T-helper 1 cell treated with Interleukin-12 subunit alpha and Interleukin-12 subunit beta and Interleukin-4 antibody, amounts not matched to agents 30 ng/mL and 1 ng/mL, for 36 hours (primary cell): ENCODE data around the gene CDH4. TPM values are rescaled to one million over a fixed set of nuclear protein-coding genes. Genes with fewer than 3 reads are reported as not detected.

Source experiments
- intact Hi-C: fragments of 100-400 bp; cut with micrococcal nuclease; formaldehyde crosslinking; loops from one replicate; pipeline ENCODE4 v1.15.1; 2024
- total RNA-seq: library from RNA; stranded (reverse); gene quantifications from 2 replicates; pipeline ENCODE4 v1.2.3, GENCODE V29; 2022

The CDH4 gene
- total RNA-seq, 1 donor from 2014 or later = not detected

DNA sequence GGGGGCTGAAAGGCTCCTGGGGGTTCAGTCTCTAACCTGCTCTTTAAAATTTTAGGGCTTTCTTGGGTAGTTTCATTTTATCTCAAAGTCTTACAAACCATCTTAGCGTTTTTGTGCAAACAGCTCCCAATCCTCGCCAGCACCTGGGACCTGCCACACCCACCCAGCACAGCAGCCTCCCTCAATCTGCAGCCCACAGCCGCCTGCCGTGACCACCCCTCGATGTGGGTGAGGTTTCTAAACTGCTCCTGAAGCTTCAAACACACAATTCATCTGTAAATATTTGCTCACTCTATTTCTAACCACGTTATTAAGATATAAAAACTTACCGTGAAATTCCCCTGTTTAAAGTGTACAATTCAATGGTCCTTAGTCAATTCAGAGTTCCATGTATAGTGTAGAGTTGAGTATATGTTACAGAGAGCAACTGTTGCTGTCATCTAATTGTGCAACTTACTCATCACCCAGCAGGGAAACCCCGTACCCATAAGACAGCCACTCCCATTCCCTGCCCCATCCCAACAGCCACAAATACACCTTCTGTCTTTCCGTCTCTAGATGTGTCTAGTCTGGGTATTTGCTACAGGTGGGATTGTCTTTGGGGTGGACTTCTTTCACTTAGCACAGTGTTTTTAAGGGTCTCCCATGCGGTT, 432.6 kb downstream of the CDH4 start:
- intact Hi-C loops = no loop called here

DNA sequence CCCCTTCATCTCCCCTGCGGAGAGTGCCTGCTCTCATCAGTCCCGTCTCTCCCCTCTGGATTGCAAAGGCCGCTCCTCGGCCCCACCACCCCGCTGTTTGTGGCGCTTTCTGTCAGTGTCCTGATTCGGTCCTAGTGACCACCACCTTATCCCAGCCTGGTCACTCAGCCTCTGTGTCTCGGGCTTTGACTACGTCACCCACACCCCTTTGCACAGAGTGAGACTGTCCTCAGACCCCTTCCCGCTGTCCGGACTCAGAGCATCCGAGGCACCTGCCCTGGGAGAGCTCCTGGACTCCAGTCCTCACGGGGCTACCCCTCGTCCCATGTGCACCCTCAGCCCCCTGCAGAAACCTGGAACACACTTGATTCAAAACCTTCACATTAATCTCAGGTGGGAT, 433.4 kb downstream of the CDH4 start:
- intact Hi-C loops = no loop called here

DNA sequence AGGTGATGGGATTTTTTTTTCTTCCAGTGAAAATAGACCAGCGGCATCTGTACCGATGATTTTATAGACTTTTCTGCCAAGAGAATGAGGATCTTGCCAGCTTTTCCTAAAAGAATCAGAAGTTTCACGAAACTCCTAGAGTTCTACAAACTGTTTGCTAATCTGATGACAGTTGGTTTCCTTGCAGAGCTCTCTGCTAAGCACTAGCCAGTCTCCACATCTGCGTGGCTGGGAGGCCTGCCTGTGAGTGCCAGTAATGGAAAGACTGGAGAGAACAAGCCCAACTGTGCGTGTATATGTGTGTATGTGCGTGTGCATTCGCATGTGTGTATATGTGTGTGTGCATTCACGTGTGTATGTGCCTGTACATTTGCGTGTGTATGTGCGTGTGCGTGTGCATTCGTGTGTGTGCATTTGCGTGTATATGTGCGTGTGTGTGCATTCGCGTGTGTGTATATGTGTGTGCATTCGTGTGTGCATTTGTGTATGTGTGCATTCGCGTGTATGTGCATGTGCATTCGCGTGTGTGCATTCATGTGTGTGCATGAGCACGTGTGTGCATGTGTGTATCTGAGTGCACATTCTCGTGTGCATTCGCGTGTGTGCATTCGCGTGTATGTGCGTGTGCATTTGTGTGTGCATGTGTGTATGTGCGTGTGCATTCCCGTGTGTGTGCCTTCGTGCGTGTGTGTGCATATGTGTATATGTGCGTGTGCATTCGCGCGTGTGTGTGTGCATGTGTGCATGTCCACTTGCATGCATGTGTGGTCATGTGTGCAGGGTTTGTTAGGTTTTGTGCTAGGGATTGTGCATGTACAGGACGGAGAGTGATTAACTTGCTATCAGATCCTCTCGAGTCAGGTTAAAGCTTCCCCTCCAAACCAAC, 434.2 kb downstream of the CDH4 start:
- intact Hi-C loops = no loop called here

DNA sequence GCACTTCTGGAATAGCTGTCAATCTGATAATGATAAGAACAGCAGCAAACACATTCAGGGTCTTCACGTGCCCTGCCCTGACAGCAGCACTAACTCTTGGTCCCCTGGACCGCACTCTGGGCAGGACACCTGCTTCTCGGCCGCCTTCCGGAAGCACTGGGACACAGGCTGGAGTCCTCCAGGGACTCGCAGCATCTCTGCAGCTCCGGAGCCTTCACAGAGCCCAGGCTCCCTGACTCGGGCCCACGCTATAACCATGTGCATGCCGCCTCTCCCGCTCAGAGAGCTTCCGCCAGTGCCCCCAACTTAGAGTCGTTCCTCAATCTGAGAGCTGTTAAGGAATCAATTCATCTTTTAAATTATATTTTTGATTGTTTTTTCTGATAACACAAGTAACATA, 436.4 kb downstream of the CDH4 start:
- intact Hi-C loops = no loop called here

DNA sequence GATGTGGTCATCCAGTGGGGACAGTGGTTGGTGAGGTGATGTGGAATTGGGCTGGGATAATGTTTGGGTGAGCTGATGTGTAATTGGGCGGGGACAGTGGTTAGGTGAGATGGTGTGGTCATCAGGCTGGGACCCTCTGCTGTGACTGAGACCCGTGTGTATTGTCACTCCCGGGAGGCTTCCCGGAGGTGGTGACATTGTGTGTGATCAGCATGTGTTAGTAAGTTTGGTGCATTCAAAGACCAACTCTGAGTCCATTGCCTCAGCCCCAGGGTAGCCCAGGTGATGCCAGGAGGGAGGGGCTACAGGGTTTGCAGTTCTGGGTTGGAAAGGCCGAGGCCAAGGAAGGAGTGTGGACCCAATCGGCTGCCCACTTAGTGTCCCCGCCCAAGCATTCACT, 438.1 kb downstream of the CDH4 start:
- intact Hi-C loops = no loop called here

DNA sequence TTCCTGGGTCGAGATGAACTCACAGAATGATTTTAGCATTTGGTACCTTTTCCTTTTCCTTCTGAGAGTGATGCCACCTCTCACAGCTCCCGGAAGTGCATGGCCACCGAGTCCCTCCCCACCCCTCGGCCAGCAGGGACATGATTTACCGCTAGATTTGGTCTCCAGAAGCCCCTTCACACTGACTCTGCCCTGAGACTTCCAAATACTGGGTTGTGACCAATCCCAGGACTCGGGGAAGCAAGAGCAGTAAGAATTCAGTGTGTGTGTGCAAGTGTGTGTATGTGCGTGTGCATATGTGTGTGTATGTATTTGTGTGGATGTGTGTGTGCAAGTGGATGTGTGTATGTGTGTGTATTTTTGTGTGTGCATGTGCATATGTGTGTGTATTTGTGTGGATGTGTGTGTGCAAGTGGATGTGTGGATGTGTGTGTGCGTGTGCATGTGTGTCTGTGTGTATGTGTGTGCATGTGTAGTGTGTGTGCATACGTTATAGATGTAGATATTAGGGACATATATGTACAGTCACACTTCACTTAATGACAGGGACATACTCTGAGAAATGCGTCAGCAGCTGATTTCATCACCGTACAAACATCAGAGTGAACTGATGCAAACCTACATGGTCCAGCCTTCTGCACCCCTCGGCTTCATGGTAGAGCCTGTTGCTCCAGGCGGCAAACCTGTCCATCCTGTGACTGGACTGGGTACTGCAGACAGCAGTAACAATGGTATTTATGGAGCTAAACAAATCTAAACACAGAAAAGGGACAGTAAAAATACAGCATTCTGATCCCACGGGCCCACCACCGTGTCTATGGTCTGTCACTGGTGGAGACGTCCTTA, 439.2 kb downstream of the CDH4 start:
- intact Hi-C loops = no loop called here

DNA sequence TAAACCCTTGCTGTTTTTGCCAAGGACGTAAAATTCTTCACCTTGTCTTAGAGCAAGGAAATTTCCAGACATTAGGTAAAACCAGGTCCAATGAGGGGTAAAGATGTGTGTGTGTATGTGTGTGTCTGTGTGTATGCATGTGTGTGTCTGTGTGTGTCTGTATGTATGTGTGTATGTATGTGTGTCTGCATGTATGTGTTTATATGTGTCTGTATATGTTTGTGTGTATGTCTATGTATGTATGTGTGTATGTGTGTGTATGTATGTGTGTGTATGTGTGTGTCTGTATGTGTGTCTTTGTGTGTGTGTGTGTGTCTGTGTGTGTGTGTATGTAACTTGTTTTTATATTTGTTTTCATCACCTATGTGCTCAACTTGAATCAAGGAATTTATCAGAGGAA, 439.9 kb downstream of the CDH4 start:
- intact Hi-C loops = no loop called here

DNA sequence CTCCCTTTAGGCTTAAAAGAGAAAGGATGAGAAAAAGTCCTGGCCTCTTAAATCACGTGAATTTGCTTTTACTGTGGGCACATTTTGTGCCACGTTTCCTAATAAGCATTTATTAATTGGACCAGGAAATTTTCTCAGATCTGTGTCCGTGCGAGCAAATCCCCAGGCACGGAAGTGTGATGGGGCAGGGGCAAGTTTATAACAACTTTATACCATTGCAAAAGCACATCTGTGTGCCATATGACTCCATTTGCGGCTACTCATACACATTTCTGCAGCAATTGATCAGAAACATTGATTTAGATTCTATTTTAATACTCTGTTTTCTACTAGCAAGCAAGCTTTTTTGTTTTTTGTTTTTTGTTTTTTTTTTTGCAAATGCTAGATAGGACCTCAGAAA, 440.4 kb downstream of the CDH4 start:
- intact Hi-C loops = no loop called here

DNA sequence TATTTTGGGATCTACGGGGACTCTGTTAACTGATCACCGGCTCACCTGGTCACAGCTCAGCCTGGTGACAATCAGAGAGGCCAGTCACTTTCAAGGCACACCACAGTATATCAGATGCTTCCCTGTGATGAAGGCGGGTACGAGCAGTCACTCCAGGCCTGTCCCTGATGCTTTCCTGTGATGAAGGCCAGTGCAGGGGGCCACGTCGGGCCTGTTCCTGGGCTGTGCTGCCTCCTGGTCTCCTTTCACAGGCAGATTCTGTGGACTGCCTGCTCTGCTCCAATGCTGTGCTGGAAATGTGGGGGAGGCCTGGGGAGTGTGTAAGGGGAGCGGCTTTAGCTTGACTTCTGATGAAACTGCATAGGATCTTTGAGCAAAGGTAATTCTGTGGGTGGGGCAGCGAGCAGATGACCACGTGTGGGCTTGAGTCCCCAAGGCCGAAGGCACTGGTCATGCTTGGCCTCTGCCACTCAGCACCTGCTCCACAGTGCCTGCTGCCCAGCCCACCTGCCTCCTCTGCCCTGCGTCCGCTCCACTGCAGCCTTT, 441.1 kb downstream of the CDH4 start:
- intact Hi-C loops = no loop called here

DNA sequence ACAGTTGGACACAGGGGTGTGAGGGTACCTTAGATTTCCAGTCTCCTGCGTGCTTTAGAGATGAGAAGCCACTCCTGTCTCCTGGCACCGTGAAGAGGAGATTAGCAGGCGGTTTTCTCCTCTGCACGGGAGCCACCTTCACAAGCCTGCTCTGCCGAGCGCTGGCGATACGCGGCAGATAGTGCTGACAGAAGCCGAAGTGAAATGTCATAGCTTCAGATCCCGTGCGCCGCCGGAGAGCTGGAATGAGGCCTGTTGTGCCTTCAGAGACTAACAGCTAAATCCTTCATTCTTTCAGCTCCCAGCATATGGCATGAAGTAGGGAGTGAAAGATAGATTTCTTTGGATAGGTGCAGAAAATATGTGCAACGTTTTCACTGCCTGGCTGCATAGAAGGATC, 442.6 kb downstream of the CDH4 start:
- intact Hi-C loops = no loop called here

DNA sequence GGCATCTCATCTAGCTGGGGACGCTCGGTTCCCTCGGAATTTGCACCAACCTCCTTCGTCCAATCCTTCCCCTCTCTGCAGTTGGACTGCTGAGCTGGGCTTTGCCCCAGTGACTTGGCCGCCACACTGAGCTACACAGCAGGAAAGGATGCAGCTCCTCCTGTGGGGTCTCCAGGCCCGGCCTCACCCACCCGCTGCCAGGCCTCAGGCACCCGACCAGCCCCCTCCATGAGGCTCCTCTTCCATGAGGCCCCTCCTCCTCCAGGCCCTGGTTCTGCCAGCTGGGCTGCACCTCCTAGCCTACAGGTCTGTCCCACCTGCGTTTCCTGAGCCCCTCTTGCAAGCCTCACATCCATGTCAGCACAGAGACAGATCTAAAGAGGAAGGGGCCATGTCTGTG, 443.7 kb downstream of the CDH4 start:
- intact Hi-C loops = no loop called here

DNA sequence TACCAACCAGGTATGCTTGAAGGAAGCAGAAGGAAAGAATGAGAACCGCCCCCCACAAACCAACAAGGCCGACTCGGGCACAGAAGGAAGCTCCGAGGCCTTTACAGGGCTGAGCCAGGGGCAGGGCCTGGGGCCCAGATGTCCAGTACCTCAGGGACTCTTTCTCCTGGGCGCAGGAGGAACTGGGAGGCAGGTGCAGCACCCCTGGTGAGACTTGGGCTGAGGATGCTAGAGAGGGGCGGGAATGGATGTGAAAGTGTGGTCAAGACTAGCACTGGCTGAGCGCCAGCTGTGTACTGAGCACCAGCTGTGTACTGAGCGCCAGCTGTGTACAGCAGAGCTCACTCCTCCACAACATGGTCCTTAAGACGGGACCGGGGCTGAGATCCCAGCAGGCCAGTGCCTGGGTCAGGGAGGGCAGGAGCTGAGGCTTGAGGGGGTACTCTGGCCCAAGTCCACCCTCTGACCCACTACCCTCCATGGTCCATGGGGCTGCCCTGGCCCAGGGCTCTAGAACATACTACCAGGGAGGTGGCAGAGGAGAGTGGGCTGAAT, 444.2 kb downstream of the CDH4 start:
- intact Hi-C loops = no loop called here

DNA sequence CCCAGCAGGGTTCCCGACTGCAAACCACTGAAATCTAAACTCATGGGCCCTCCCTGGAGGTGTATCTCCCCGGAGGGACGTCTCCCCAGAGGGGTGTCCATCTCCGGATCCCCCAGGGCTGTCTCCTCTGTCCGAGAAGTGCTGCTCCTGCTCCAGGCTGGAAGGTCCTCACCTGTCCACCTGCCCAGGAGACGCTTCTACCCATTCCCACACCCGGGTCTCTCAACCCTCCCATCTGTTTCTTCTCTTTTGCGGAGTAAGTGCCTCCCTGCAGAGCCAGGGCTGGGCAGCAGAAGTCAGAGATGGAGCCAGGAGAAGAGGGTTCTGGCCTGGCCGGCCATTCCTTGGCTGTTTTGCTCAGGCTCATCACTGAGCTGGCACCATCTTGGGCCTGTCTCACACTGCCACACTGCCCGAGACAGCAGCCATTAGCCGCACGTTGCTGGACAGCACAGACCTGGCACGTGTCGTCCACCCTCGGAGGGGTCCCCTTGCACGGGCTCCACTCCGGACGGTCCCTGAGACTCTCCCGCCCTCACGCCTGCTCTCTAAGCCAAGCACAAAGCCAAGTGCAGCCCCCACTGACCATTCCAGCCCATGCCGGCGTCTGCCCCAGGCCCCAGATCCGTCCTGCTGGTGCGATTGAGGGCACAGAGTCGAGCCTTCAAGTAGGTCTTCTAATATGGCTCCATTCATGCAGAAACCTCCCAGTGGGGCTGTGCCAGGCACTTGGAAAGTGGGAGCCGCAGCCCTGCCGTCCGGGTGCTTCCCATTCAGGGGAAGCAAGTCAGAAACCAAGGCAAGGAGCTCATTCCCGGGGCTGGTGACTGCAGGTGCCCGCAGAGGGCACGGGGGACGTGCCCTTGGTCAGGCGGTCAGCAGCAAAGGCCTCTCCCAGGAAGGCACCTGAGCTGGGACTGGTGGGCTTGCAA, 445.9 kb downstream of the CDH4 start:
- intact Hi-C loops = no loop called here

DNA sequence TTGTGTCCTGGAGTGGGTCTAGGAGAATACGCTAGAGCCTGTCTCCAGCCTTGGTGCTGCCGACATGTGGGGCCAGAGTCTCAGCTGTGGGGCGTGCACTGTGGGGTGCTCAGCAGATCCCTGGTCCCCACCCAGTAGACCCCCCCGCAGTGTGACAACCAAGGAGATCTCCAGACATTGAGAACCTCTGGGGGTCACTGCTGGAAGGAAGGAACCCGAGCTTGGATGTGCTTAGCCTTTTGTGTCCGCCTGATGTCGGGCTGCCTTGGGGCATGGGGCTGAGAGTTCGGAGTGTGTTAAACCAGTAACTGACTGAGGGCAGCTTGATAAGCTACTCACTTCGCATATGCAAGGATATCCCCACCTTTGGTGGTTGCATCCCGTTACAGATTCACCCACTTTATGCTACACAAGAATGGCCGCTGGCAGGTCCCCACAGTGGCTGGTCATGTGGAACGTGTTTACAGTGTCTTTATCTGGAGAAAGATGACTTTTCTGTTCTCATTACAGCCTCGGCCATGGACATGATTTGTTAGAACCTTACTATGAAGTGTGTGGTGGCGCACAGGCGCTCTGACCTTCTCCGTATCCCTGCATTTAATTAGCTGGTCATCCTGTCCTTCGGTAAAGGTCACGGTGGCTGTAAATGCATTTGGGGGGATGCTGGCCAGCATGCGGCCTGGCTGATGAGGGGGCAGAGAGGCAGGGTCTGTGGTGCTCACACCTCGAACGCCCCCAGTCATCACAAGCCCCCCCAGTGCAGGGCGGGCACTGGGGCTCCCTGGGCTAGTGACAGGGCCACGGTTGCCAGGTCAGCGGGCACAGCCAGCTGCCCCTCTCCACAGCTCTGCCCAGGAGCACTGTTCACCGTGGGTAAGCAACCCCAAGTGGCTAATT, 446.8 kb downstream of the CDH4 start:
- intact Hi-C loops = no loop called here

DNA sequence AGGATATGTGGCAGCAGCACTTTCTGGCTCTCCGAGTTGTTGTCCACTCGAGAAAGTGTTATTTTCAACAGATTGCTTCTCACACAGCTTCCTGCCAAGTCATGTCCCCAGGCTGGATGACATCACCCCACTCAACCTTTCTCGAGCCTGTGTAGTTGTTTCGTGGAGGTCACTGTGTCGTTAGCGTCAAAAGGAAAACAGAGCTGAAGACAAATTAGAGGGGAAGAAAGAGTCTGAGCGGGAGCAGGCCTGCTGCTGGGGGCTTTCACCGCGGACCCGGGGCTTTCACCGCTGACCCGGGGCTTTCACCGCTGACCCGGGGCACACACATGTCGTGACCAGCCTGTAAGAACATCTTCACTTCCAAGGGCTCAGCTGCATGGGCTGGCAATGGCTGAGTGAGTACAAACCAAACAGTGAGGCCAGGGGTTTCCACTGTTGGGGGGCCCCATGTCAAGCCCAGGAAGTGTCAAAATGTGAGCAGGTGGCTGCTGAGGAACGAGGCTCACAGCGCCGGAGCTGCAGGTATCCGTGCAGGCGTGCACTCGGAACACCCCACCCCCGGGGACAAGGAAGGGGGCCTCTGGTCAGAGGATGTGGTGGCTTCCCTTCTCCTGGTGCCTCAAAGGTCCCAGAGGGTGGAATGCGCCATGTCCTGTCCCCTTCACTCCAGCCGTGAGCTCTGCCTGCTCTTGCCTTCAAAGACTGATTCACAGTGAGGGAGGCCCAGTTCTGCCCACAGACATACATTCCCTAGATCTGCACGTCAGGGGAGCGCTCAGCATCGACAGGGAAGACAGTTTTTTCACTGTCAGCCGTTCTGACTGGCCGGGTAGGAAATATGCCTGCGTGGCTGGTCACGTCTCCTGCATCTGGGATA, 447.7 kb downstream of the CDH4 start:
- intact Hi-C loops = no loop called here

DNA sequence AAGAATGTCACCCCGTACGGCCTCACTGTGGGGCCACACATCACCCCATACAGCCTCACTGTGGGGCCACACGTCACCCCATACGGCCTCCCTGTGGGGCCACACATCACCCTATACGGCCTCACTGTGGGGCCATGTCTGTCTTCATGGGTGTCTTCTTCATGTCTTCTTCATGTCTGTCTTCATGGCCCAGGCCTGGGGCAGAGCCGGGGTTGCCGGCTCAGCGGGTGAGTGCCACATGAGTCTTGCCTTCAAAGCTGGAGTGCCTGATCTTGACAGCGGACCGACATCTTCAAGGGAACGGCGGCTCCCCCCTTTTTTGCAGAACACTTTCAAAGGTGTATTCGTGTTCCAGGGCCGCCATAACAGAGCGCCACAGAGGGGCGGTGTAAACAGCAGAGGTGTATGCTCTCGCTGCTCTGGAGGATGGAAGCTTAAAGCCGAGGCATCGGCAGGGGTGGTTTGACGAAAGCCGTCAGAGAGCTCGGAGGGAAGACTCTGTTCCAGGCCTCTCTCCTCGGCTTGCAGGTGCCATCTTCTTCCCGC, 448.6 kb downstream of the CDH4 start:
- intact Hi-C loops = no loop called here

DNA sequence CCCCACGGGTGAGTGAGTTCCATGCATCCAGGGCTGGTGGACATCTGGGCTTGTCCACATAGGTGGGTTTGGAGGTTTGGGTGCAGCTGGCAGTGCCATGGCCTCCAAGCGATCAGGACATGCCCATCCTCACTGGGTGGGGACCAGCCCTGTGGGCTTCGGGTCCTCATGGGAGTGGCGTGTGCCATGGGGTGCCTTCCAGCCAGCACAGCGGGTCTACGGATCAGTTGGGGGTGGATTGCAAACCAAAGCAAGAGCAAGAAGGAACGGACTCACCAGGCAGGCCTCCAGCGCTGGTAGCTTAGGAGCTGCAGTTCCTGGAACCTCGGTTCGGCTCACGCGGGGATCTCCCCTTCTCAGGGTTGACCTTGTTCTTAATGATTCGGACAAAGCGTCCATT, 449.3 kb downstream of the CDH4 start:
- intact Hi-C loops = no loop called here

DNA sequence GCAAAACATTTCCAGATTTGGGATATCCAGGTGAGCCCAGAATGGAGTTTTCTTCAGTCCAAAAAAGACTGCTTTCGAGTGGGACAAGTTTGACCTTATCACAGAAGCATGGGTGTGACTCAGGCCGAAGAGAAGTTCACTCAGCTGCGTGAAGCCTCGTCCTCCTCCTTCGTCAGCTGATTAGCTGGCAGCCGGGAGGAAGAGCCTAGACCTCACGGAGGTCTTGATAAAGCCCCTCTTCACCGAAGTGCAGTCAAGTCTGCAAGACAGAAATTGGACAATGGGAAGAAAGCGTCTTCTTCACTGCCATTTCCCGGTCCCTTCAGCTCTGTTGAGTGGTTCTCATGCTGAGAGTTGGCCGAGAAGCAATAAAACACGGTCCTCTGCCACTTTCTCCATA, 449.7 kb downstream of the CDH4 start:
- intact Hi-C loops = no loop called here
